A204.1 (cell line): ENCODE measurements around the gene SRGAP2B.
A peak's percentile ranks its signal among the peaks of the same experiment; 100 is the strongest.
"Not testable (repeated sequence)": the region's sequence is repeated elsewhere in the genome, so short reads cannot be mapped to it uniquely, and the experiment has no call there.

Source experiments
- FAIRE-seq: peaks from 2 replicates; lab custom pipeline; 2012; peaks lifted over from hg19 to GRCh38; lab: Jason Lieb, UNC

The SRGAP2B gene

GRCh38 chr1:145041519-145041918 lies 53.6 kb downstream of the SRGAP2B start:
- not testable (repeated sequence) for FAIRE-seq

- not testable (repeated sequence) for FAIRE-seq
Measured at GRCh38 chr1:145036019-145036418, 59.1 kb downstream of the SRGAP2B start.

DNA sequence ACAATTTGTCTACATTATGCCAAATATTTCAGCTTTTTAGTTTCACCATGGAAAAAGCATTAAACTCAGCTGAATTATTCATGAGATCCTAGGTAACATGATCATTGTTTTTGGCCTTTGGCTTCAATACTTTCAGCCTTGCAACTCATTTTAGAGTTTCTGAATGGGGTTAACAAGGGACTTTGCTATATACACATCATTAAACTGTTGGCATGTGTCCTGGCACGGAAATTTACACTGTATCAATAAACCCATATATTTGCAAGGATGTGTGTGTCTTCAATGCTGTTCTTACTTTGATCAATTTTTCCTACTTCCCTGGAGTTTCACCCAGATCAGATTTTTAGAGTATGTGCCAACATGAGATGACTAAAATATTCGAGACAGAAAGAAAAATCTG lies 61.6 kb downstream of the SRGAP2B start:
- FAIRE-seq = not testable (repeated sequence)

DNA sequence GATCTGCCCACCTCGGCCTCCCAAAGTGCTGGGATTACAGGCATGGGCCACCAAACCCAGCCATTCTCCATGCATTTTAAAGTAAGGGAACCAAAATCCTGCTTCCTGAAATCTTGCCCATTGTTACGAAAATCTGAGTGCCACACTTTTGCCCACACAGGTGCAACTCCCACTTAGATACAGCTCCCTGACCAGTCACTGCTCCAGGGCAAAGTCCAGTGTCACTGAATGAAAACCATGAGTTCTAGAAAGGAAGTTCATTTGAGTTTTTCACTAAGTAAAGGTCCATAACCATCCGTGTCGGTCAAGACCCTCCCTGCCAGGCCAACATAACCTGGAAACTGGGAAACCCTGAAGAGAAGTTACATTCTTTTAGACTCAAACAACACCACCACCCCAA lies 67.9 kb downstream of the SRGAP2B start:
- not testable (repeated sequence) for FAIRE-seq

- not testable (repeated sequence) for FAIRE-seq
Measured at GRCh38 chr1:145025286-145025685, 69.8 kb downstream of the SRGAP2B start.

- FAIRE-seq = not testable (repeated sequence)
Measured at GRCh38 chr1:145022259-145022658, 72.9 kb downstream of the SRGAP2B start.

GRCh38 chr1:145021749-145022148 lies 73.4 kb downstream of the SRGAP2B start:
- not testable (repeated sequence) for FAIRE-seq

DNA sequence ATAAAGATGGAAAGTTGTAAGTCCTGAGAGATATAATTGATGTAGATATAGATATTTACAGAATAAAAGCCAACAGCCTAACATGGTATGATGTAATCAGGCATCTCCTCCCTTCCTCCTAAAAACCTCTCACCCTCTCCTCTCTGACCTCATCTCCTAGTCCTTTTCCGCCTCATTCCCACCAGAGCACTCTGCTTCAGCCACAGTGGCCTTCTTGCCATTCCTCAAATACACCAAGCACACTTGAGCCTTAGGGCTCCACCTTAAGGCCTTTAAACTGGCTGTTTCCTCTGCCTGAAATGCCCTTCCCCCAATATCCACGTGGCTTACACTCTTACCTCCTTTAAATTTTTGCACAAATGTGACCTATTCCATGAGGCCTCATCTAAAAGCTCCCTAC lies 75.4 kb downstream of the SRGAP2B start:
- not testable (repeated sequence) for FAIRE-seq

DNA sequence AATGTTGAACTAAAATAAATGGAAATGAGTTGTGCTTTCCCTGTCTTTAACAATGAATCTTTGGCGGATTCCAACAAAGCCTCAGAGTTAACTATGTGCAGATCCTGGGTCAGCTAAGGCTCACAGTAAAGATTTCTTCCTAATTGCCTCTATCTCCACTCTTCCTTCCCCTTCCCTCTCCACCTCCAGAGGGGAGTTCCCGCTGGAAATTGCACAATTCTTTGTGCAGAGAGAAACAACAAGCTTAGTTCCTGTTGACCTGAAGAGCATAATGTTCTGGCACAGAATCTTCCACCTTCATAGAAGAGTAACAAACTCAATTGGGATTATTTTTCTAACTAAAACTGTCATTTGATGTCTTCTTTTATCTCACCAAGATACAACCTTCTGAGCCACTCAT lies 77.4 kb downstream of the SRGAP2B start:
- FAIRE-seq = not testable (repeated sequence)

DNA sequence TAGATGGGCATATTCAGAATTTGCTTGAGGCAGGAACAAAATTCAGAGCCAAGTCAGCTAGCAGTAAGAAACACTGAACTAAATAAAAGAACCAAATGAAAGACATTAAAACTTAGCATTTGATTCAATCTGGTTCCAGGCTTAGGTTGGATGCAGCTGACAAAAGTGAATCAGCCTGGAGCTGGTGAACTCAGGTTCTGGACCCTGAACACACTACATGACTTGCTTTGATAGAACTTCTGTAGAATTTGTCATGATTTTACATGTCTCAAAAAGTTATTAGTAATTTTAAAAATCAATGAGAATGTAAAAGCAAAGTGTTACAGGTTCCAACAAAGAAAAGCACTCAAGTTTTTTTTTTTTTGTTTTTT lies 78.7 kb downstream of the SRGAP2B start:
- not testable (repeated sequence) for FAIRE-seq

GRCh38 chr1:145015744-145016491 lies 79.2 kb downstream of the SRGAP2B start:
- not testable (repeated sequence) for FAIRE-seq

DNA sequence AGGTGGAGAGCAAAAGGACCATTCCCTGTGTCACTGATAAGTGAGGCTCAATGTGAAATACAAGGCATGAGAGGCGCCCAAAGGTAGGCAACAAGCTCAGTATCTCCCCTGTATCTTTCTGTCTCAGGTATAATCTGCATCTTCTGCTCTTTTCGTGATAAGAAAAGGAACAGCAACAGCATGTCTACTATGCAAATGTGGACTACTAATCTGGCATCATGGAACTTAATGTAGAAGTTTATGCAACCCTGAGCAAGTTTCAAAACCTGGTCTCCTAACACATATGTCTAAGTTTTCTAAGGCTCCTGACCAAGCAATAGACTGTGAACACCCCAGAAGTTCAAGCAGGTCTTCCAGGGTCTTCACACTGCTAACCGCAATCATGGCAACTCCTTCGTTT lies 81.8 kb downstream of the SRGAP2B start:
- not testable (repeated sequence) for FAIRE-seq

DNA sequence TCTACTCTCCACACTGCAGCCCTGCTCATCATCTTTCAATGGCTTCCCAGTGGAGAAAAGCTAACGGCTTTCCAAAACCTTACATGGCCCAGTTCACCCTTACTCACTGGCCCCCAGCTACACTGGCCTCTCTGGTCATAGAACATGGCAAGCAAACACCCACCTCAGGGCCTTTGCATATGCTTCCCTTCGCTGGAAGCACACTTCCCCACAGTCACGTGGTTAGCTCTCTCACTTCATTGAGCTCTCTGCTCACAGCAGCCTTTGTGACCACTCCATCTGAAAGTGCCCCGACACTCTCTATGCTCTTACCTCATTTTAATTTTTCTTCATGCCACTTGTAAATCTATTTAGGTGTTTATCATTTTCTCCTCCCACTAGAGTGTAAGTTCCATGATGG lies 83.3 kb downstream of the SRGAP2B start:
- not testable (repeated sequence) for FAIRE-seq

DNA sequence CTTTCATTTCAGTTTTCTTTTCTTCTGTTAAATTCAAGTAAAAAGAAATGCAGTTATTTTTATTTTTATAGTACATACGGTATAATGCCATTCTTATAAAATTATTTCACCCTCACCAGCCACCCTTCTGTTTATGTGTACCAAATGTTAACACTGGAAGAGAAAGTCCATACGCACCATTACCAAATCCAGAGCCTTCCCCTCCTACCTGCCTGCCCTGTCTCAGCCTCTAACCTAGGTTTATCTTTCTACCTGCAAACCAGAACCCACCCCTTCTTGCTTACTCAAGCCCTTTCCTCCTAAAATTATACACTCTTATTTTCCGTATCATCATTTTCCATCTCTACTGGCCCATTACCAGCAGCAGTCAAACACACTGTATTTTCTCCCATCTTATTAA lies 84.5 kb downstream of the SRGAP2B start:
- FAIRE-seq = peak; percentile 69

- not testable (repeated sequence) for FAIRE-seq
Measured at GRCh38 chr1:145009928-145010327, 85.2 kb downstream of the SRGAP2B start.

DNA sequence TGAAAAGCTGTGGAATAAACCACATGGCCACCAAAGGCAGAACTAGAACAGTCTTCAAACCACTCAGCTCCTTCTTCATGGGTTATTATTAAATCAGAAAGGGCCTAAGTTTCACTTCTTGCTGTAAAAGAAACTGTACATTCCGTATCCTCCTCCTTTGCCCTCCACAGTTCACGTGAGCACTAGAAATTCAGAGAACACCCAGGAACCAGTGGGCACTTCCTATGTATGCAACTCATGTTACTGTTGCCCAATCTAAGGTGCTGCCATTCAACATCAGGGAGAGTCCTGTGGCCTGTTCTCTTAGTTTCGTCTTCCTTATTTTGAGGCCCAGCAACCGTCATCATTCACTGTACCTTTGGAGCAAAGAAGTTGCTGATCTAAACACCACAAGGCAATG lies 86.7 kb downstream of the SRGAP2B start:
- not testable (repeated sequence) for FAIRE-seq

DNA sequence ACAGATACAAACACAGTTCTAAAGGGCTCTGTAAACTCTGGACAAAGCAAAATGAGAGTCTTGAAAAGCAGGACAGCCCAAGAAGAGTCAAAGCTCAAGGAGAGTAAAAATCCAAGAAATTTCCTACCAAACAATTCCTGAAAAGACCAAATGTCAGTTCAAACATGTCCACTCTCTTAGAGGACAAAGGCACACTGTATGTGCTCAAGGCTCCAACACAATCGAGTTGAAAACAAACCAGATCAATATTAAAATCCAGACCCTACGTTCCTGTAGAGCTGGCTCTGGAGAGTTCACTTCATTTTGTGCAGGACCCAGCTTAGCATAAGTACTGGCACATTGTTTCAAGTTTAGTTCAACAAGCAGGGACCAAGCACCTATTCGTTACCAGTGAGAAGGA lies 90.0 kb downstream of the SRGAP2B start:
- not testable (repeated sequence) for FAIRE-seq

DNA sequence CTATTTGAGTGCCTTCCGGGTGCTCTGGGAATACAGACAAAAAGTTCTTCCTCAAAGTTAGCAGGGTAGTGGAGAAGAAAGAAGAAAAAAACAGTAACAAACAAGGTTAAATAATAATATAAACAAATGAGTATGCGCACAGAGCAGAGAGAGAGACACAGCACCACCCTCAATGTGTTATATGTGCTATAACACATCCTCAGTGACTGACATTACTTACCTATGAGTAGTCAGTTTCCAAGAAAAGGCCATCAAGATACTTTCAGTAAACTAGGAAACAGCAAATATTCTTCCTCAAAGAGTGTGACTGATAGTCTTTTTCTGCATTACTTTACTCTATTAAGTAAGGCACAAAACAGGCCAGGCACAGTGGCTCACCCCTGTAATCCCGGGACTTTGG lies 93.7 kb downstream of the SRGAP2B start:
- FAIRE-seq = not testable (repeated sequence)

DNA sequence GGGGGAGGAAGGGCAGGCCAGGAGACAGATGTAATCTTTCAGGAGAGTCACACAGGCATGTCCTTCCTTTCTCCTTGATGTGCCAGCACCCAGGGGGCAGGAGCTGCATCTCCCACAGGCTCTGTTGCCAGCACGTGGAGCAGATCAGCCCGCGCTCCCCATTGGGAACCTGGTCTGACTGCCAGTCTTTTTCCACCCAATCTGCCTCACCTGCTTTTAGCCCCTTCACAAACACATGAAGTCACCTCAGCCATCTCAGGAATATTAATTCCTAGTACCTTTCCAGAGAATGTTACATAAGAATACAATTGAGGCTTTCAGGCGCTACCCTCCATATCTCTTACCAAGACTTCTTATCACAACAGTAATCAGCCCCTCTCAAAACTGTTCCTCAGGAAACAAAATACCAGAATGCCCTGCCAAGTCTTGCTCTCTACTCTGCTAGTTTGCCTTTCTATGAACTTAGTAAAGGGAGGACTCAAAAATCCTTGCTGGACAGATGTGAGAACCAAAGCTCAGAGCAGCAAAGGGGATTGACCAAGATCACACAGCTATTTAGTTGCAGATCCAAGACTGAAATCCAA lies 94.3 kb downstream of the SRGAP2B start:
- FAIRE-seq = not testable (repeated sequence)

DNA sequence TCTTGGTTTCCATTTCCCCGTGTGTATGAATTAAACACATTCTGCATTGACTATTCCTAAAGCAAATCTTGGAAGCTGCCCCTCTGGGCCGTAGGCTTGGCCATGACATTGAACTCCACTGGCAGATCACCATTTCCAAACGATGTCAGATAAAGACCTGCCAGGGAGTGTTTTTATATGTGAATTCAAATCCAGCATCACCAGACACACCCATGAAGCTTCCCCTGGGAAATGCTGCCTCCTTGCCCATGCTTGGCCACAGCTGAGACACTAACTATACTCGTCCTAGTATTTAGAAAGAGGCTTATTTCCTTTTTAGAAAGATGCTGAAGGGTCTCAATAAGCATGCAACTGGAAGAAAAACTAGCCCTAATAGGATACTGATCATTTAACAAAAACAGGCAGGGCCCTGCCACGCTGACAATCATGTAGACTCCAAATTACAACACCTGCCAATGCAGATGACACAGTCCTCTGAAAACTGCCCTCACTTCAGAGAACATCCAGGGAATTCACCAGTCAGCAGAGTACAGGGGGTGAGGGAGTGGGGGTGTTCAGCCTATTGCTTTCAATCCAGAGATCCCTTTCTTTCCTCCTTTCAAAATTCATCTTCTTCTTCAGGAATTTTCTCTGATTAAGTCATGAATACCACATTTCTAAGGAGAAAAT lies 94.9 kb downstream of the SRGAP2B start:
- FAIRE-seq = not testable (repeated sequence)

GRCh38 chr1:144998981-144999273 lies 96.2 kb downstream of the SRGAP2B start:
- not testable (repeated sequence) for FAIRE-seq

DNA sequence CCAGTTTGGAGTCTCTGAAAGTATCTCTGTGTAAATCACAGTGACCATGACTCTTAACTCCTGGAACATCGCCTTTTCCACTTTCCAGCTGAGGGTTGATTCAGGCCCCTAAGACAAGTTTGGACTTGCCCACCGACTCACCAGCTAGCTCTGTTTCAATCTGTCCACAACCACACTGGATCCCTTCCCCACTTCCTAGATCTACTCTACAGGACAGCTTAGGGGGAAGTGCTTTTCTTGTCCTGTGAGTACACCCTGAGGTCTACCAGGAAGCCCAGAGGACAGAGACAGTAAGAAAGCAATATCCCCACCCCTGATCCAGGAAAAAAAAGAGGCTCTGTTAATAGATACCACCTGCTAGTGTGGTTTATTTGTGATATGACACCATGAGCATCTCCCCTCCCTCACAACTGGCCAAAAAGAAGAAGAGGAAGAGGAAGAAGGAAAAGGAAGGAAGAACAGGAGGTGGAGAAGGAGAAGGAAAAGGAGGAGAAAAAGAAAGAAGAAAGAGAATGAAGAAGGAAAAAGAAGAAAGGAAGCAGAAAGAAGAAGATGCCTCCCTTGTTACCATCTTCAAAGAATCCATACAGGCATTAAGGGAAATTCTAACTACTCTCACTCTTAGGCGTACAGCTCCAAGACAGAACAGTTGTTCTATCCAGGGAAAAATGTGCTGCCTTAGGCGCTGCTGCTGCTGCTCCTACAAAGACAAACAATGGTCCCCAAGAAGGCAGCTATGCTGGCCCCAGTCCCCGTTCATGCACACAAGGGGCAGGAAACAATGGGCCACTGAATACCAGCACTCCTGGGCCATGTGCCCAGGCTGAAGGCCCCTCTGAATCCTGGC lies 96.8 kb downstream of the SRGAP2B start:
- not testable (repeated sequence) for FAIRE-seq
